ENCODE measurements around the gene LHX1.

Gene LHX1

GRCh38 chr17:36993227-36993626 is 56.0 kb downstream of the LHX1 start:
- no peak overlapping the region for H3K27ac ChIP-seq
- TF ChIP-seq ZFX (IDR thresholded peaks at IDR 0.05) (no peak), CTCF (conservative IDR thresholded peaks at IDR 0.05) (no peak)

All from C4-2B (cell line).